ENCODE results near the gene SPRN.

DNA sequence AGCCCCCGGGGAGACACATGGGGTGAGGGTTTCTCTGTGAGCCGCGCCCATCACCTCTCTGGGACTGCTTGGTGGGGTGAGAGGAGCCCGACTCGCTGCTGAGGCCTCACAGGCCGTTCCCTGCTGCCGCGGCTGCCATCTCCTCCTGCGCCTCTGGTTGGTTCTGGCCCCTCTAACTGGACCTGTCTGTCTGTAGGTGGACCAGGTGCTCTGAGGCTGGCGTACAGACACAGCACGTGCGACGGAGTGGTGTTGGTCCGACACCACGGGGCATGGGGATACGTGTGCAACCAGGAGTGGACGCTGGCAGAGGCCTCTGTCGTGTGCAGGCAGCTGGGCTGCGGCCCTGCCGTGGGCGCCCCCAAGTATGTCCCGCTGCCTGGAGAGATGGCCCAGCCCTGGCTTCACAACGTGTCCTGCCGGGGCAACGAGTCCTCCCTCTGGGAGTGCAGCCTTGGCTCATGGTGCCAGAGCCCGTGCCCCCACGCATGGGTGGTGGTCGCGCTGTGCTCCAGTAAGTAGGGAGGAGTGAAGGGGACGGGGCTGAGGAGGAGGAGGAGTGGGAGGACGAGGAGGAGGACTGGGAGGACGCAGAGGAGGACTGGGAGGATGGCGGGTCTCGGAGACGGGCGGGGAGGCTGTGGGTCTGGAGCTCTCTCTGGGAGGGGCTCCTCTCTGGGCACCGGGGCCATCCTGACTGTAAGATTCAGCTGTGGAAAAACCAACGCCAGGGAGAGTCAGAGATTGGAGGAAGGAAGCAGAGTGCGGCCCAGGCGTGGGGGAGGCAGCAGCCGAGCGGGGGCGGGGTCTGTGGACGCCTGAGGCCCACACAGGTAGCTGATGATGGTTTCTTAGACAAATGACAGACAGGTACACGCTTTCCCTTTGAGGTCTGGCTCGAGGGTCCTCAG lies 31.9 kb upstream of the SPRN start:
- TF ChIP-seq POLR2A (IDR thresholded peaks at IDR 0.05), result no peak
- TF ChIP-seq, protein P1, sequence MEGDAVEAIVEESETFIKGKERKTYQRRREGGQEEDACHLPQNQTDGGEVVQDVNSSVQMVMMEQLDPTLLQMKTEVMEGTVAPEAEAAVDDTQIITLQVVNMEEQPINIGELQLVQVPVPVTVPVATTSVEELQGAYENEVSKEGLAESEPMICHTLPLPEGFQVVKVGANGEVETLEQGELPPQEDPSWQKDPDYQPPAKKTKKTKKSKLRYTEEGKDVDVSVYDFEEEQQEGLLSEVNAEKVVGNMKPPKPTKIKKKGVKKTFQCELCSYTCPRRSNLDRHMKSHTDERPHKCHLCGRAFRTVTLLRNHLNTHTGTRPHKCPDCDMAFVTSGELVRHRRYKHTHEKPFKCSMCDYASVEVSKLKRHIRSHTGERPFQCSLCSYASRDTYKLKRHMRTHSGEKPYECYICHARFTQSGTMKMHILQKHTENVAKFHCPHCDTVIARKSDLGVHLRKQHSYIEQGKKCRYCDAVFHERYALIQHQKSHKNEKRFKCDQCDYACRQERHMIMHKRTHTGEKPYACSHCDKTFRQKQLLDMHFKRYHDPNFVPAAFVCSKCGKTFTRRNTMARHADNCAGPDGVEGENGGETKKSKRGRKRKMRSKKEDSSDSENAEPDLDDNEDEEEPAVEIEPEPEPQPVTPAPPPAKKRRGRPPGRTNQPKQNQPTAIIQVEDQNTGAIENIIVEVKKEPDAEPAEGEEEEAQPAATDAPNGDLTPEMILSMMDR (IDR thresholded peaks at IDR 0.05), result no peak

All from heart left ventricle (tissue), 13 donors.